ENCODE results near the gene ULK3. TPM values are rescaled to one million over a fixed set of nuclear protein-coding genes. Genes with fewer than 3 reads are reported as not detected.

Gene ULK3
- total RNA-seq, 4 donors from 2014 or later = 53.3 to 113 (median 60.9) TPM

- H3K9me3 ChIP-seq = no peaks in the 10 kb centered on the region
- no peak for DNase-seq
- H3K36me3 ChIP-seq = peaks cover 27 to 78% (median 33%) of the 10 kb centered on the region in 3 donors
- no peak overlapping the region for H3K4me3 ChIP-seq
- H3K27me3 ChIP-seq = no peaks in the 10 kb centered on the region
- peaks cover 29 to 64% (median 33%) of the 10 kb centered on the region in 3 donors for H3K4me1 ChIP-seq
- WGBS, 2 donors = 50 to 62% methylated on average over 6 to 9 of the region's 16 CpGs
- TF ChIP-seq POLR2A (IDR thresholded peaks at IDR 0.05) (no peak), CTCF (IDR thresholded peaks at IDR 0.05) (no peak)
- peak overlapping the region; percentile 83 to 92 (median 84) for H3K27ac ChIP-seq
- intact Hi-C loops (cut with DNase I) = no loop called here
Observed at GRCh38 chr15:74799255-74799855, 43.6 kb downstream of the ULK3 start.

- Histone ChIP-seq H3K36me3 (peaks cover 25 to 70% (median 33%) of the 10 kb centered on the region in 3 donors), H3K27me3 (no peaks in the 10 kb centered on the region), H3K27ac (peak overlapping the region; percentile 83 to 92 (median 84)), H3K4me1 (peaks cover 36 to 71% (median 37%) of the 10 kb centered on the region in 3 donors), H3K4me3 (no peak overlapping the region), H3K9me3 (no peaks in the 10 kb centered on the region)
- DNase-seq = no peak
- WGBS, 2 donors = 80 to 83% methylated on average over 12 to 13 of the region's 25 CpGs
- TF ChIP-seq POLR2A (IDR thresholded peaks at IDR 0.05) (no peak), CTCF (IDR thresholded peaks at IDR 0.05) (peak in 1 of 6 experiments; percentile 35)
- intact Hi-C loops (cut with DNase I) = no loop called here
Observed at GRCh38 chr15:74798388-74799254, 44.3 kb downstream of the ULK3 start.

- Histone ChIP-seq H3K9me3 (no peaks in the 10 kb centered on the region), H3K4me1 (peaks cover 58 to 97% (median 61%) of the 10 kb centered on the region in 3 donors), H3K4me3 (no peak overlapping the region), H3K27ac (peak overlapping the region in 2 of 4 donors; percentile 95 to 99), H3K36me3 (peaks cover 7 to 45% (median 9%) of the 10 kb centered on the region in 3 donors), H3K27me3 (no peaks in the 10 kb centered on the region)
- WGBS, 2 donors = 69 to 74% methylated on average over 14 of the region's 14 CpGs
- intact Hi-C loops (cut with DNase I) = no loop called here
- TF ChIP-seq CTCF (IDR thresholded peaks at IDR 0.05) (no peak), POLR2A (IDR thresholded peaks at IDR 0.05) (no peak)
- DNase-seq = no peak
Observed at GRCh38 chr15:74795966-74796625, 46.9 kb downstream of the ULK3 start.

GRCh38 chr15:74794970-74795349 is 48.0 kb downstream of the ULK3 start:
- peak overlapping the region; percentile 61 to 99 (median 81) for H3K27ac ChIP-seq
- no peaks in the 10 kb centered on the region for H3K9me3 ChIP-seq
- peaks cover 60 to 100% (median 67%) of the 10 kb centered on the region in 3 donors for H3K4me1 ChIP-seq
- H3K27me3 ChIP-seq = no peaks in the 10 kb centered on the region
- WGBS, 2 donors = 93% methylated on average over 7 of the region's 9 CpGs; no CpG with 5 or more reads in 1 of the 2 donors
- TF ChIP-seq POLR2A (IDR thresholded peaks at IDR 0.05) (no peak), CTCF (IDR thresholded peaks at IDR 0.05) (no peak)
- peaks cover 0 to 35% (median 0%) of the 10 kb centered on the region in 3 donors for H3K36me3 ChIP-seq
- intact Hi-C loops (cut with DNase I) = no loop called here
- no peak overlapping the region for H3K4me3 ChIP-seq
- no peak for DNase-seq

Measured in esophagus squamous epithelium (tissue), 5 donors.